Measurements from ENCODE around the gene SAMSN1. TPM values are rescaled to one million over a fixed set of nuclear protein-coding genes. Genes with fewer than 3 reads are reported as not detected.
A peak's percentile ranks its signal among the peaks of the same experiment; 100 is the strongest.

SAMSN1 gene
- total and polyA plus RNA-seq, 9 of the 15 experiments (the other 6 are each of a cell fraction or from before 2014, with no cell fraction given) = 101 to 223 (median 159) TPM

DNA sequence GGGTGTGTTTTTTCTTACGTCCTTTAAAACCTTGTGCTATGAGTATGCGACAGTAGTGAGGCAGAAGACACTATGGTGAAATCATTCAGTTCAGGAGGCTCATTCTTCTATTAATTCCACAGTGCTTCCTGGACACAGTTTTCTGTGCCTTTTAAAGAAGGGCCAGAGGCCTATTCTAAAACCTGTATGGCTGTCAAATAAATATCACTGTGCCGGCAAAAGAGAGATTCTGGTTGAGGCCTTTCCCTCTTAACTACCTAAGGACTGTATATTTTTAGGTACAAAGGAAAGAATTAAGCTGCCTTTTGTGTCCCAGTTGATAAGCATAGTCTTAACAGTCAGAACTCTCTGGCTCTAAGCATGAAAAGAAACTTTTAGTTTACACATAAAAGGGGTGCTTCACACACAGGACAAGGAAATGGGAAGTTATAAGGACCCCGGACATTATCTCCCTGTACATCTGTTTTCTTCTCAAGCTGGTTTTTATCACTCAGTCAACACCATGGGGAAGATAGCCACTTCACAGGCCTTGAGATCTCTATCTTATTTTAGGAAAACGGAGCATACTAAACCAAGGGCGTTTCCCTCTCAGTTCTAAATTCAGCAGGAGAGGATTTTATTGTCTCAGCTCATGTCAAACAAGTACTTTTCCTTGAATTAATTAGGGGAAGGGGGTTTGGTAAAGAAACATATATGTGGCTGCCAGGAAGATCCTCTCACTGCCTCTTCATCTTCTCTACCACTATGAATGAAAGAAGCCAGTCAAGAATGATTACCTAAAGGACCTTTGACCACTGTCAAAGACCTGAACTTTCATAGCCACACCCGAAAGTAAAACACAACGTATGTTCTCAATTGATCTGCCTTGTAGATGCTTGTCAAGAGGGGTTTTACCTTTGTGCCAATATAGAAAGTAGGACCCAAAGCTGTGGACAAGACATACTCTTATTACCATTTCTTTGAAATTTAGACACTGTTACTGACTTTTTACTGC lies 91.8 kb downstream of the SAMSN1 start (continued):
- TF ChIP-seq, protein P1, sequence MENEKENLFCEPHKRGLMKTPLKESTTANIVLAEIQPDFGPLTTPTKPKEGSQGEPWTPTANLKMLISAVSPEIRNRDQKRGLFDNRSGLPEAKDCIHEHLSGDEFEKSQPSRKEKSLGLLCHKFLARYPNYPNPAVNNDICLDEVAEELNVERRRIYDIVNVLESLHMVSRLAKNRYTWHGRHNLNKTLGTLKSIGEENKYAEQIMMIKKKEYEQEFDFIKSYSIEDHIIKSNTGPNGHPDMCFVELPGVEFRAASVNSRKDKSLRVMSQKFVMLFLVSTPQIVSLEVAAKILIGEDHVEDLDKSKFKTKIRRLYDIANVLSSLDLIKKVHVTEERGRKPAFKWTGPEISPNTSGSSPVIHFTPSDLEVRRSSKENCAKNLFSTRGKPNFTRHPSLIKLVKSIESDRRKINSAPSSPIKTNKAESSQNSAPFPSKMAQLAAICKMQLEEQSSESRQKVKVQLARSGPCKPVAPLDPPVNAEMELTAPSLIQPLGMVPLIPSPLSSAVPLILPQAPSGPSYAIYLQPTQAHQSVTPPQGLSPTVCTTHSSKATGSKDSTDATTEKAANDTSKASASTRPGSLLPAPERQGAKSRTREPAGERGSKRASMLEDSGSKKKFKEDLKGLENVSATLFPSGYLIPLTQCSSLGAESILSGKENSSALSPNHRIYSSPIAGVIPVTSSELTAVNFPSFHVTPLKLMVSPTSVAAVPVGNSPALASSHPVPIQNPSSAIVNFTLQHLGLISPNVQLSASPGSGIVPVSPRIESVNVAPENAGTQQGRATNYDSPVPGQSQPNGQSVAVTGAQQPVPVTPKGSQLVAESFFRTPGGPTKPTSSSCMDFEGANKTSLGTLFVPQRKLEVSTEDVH (IDR thresholded peaks at IDR 0.05; ENCODE audit: low read depth, partially characterized antibody) = peak; percentile 50
- TF ChIP-seq, protein P2, sequence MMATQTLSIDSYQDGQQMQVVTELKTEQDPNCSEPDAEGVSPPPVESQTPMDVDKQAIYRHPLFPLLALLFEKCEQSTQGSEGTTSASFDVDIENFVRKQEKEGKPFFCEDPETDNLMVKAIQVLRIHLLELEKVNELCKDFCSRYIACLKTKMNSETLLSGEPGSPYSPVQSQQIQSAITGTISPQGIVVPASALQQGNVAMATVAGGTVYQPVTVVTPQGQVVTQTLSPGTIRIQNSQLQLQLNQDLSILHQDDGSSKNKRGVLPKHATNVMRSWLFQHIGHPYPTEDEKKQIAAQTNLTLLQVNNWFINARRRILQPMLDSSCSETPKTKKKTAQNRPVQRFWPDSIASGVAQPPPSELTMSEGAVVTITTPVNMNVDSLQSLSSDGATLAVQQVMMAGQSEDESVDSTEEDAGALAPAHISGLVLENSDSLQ (IDR thresholded peaks at IDR 0.05) = no peak; the same call in 1 of the 2 replicates
- peak; percentile 80; the same call in 1 of the 2 replicates for TF ChIP-seq LCOR (CRISPR knock-in tag; IDR thresholded peaks at IDR 0.05)
- TF ChIP-seq, protein P3, sequence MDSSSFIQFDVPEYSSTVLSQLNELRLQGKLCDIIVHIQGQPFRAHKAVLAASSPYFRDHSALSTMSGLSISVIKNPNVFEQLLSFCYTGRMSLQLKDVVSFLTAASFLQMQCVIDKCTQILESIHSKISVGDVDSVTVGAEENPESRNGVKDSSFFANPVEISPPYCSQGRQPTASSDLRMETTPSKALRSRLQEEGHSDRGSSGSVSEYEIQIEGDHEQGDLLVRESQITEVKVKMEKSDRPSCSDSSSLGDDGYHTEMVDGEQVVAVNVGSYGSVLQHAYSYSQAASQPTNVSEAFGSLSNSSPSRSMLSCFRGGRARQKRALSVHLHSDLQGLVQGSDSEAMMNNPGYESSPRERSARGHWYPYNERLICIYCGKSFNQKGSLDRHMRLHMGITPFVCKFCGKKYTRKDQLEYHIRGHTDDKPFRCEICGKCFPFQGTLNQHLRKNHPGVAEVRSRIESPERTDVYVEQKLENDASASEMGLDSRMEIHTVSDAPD (CRISPR knock-in tag; IDR thresholded peaks at IDR 0.05) = no peak
- no peak for TF ChIP-seq SMC3 (conservative IDR thresholded peaks at IDR 0.05; ENCODE audit: insufficient read depth, low read depth, low read length)
- TF ChIP-seq SUPT5H (IDR thresholded peaks at IDR 0.05) = no peak
- TF ChIP-seq ZNF24 (IDR thresholded peaks at IDR 0.05) = no peak
- TF ChIP-seq EZH2 (IDR thresholded peaks at IDR 0.05; ENCODE audit: borderline replicate concordance, low read depth, low read length) = no peak
- TF ChIP-seq ZBTB17 (CRISPR knock-in tag; IDR thresholded peaks at IDR 0.05) = no peak
- TF ChIP-seq, protein P4, sequence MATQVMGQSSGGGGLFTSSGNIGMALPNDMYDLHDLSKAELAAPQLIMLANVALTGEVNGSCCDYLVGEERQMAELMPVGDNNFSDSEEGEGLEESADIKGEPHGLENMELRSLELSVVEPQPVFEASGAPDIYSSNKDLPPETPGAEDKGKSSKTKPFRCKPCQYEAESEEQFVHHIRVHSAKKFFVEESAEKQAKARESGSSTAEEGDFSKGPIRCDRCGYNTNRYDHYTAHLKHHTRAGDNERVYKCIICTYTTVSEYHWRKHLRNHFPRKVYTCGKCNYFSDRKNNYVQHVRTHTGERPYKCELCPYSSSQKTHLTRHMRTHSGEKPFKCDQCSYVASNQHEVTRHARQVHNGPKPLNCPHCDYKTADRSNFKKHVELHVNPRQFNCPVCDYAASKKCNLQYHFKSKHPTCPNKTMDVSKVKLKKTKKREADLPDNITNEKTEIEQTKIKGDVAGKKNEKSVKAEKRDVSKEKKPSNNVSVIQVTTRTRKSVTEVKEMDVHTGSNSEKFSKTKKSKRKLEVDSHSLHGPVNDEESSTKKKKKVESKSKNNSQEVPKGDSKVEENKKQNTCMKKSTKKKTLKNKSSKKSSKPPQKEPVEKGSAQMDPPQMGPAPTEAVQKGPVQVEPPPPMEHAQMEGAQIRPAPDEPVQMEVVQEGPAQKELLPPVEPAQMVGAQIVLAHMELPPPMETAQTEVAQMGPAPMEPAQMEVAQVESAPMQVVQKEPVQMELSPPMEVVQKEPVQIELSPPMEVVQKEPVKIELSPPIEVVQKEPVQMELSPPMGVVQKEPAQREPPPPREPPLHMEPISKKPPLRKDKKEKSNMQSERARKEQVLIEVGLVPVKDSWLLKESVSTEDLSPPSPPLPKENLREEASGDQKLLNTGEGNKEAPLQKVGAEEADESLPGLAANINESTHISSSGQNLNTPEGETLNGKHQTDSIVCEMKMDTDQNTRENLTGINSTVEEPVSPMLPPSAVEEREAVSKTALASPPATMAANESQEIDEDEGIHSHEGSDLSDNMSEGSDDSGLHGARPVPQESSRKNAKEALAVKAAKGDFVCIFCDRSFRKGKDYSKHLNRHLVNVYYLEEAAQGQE (IDR thresholded peaks at IDR 0.05; ENCODE audit: borderline replicate concordance) = peak; percentile 50; the same call in 1 of the 2 replicates
- TF ChIP-seq, protein P4 (CRISPR knock-in tag; IDR thresholded peaks at IDR 0.05; ENCODE audit: low read depth) = no peak
- no peak for TF ChIP-seq ERF (CRISPR knock-in tag; IDR thresholded peaks at IDR 0.05)
- TF ChIP-seq, protein P5, sequence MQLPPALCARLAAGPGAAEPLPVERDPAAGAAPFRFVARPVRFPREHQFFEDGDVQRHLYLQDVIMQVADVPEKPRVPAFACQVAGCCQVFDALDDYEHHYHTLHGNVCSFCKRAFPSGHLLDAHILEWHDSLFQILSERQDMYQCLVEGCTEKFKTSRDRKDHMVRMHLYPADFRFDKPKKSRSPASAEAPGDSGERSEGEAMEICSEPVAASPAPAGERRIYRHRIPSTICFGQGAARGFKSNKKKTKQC (CRISPR knock-in tag; IDR thresholded peaks at IDR 0.05) = no peak

Measured in K562 (cell line).